AG09319 (cell line): ENCODE data around the gene PODN.

Source experiments
- DNase-seq: peaks from one replicate; pipeline ENCODE4 v3.0.0-alpha.2; 2010; ENCODE audit warnings: low read depth; ENCODE audit errors: extremely low read depth
- TF ChIP-seq, protein P1 (sequence below): IDR thresholded peaks from 2 replicates; pipeline ENCODE4 v1.5.1; 2011; ENCODE audit warnings: low read depth, mild to moderate bottlenecking, inconsistent platforms, low read length, moderate library complexity

The PODN gene, protein sequence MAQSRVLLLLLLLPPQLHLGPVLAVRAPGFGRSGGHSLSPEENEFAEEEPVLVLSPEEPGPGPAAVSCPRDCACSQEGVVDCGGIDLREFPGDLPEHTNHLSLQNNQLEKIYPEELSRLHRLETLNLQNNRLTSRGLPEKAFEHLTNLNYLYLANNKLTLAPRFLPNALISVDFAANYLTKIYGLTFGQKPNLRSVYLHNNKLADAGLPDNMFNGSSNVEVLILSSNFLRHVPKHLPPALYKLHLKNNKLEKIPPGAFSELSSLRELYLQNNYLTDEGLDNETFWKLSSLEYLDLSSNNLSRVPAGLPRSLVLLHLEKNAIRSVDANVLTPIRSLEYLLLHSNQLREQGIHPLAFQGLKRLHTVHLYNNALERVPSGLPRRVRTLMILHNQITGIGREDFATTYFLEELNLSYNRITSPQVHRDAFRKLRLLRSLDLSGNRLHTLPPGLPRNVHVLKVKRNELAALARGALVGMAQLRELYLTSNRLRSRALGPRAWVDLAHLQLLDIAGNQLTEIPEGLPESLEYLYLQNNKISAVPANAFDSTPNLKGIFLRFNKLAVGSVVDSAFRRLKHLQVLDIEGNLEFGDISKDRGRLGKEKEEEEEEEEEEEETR

DNA sequence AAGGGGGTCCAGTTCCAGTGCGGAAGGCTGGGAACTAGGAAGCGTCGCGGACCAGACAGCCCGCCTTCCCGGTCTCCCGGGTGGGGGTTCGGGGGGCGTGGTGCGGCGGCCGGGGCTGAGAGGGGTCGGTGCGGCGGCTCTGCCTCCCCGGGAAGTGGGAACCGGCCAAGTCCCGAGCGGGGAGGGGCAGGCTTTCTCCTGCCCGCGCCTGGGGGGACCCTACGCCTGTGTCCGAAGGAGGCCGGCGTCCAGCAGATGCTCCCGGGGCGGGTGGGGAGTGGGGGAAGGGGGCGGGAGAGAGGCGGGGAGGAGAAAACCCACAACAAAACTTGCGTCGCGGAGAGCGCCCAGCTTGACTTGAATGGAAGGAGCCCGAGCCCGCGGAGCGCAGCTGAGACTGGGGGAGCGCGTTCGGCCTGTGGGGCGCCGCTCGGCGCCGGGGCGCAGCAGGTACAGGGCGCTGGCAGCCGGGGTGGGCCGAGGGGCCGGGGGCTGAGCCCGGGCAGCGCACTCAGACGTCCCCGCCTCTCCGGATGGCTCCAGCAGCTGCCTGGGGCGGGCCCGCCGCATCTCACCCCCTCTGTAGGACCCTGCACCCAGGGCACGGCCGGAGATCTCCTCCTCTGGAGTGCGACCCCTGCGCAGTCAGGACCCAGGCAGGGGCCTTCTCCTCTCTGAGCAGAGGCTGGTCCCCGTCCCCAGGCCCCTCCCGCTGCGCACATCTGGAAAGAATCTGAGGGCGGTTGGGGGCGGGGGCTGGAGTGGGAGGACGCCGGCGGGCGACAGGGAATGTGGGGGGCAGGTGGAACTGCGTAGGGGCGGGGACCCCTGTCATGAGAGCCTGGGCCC, at the start of gene PODN:
PODN (plus strand) TSS at position 355 of the 849 bp plus-strand sequence. CDS start 7,643 bp downstream, outside the sequence.
- no peak for DNase-seq
- TF ChIP-seq, protein P1, sequence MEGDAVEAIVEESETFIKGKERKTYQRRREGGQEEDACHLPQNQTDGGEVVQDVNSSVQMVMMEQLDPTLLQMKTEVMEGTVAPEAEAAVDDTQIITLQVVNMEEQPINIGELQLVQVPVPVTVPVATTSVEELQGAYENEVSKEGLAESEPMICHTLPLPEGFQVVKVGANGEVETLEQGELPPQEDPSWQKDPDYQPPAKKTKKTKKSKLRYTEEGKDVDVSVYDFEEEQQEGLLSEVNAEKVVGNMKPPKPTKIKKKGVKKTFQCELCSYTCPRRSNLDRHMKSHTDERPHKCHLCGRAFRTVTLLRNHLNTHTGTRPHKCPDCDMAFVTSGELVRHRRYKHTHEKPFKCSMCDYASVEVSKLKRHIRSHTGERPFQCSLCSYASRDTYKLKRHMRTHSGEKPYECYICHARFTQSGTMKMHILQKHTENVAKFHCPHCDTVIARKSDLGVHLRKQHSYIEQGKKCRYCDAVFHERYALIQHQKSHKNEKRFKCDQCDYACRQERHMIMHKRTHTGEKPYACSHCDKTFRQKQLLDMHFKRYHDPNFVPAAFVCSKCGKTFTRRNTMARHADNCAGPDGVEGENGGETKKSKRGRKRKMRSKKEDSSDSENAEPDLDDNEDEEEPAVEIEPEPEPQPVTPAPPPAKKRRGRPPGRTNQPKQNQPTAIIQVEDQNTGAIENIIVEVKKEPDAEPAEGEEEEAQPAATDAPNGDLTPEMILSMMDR, result no peak

DNA sequence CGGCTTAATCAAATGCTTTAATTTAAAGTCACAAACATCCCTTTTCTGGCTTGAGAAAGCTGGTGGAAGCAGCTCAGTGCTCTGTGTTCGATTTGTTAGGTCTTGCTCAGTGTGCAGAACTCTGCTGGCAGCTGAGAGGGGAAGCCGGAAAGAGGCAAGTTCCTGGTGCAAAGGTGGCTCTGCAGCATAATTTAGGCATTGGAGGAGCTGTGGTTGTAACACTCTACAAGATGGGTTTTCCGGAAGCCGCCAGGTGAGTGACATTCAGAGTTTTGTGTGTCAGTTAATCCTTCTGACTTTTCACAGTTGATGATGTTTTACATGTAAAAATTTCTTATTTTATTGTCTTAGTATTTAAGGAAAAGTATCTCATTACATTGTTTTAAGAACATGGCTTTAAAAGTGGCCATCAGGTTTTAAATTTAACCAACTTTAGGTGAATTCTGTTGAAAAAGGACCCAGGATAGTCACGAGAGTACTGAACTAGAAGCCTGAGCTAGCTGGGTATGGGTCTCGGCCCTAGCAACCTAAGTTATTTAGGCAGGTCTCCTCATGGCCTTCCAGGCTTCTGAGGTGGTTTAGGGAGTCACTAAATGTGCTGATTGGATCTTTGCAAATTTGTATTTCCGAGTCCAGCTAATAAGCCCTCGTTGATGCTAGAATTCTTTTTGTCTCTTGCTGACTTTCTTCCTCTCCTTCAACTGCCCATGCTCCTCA, 47.1 kb upstream of the PODN start:
- TF ChIP-seq, protein P1, result no peak
- DNase-seq, result peak; percentile 71

DNA sequence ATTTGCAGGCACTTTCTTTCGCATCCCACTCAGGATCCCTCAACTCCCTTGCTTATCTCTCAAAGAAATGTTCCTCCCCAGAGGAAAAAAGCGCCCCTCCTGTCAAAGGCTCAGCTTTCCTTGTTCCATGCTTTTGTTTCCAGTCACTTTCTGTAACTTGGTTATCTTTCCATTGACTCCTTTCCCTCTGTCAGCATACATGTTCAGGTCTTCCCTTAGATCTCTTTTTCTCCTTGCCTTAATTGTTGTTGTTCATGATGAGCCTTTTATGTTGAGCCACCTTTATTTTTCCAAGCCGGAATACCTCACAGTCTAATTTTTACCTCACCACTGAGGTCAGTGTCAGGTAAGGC, 46.5 kb upstream of the PODN start:
- TF ChIP-seq, protein P1, result no peak
- DNase-seq, result no peak

DNA sequence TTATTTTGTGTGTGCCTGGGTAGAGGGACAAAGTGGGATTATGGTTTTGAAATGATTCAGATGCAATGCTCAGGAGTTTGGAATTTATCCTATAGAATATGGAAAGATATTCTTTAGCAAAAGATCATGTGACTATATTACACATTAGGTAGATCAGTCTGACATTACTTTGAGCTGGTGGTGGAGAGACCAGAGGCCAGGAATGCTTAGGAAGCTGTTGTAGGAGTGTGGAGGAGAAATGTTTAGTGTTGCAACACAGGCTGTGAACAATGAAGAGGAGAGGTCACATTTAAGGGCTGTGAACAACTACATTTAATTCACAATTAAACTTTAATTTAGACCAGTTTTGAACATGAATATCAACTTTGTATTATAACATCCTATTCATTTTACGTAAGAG, 45.3 kb upstream of the PODN start:
- no peak for DNase-seq
- TF ChIP-seq, protein P1, result no peak

DNA sequence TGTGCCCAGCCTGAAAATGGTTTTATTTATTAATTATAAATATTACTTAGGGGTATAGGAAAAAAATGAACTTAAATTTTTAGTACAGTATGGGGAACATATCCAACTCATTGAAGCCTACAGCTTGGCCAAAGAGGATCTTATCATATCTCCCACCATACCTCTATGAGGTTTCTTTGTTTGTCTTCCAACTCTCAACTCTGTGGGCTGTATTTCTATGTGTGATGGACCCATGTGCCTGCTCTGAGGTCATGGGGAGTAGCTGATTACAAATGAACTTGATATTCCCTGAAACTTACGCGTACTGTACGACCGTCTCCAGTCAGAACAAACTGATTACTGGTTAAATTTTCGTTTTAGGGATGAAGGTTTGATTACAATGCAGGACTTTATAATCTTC, 41.4 kb upstream of the PODN start:
- TF ChIP-seq, protein P1, result no peak
- no peak for DNase-seq

DNA sequence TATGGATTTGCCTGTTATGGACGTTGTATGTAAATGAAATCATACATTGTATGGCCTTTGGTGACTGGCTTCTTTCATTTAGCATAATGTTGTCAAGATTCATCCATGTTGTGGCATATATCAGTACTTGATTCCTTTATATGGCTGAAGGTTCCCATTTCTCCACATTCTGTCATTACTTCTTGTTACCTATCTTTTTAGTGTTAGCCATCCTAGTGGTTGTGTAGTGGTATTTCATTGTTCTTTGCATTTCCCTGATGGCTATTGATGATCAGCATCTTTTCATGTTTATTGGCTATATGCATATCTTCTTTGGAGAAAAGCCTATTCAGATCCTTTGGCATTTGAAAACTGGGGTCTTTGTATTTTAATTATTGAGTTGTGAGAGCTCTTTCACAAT, 39.8 kb upstream of the PODN start:
- TF ChIP-seq, protein P1, result no peak
- DNase-seq, result no peak
